HepG2 (cell line): Measurements from ENCODE around the gene PHF23. TPM values are rescaled to one million over a fixed set of nuclear protein-coding genes. Genes with fewer than 3 reads are reported as not detected.

Experiments
- ELF4 ChIP-seq: sonication (generic); formaldehyde crosslinking; IDR thresholded peaks from 2 replicates; pipeline ENCODE4 v1.5.0; 2020; ENCODE audit warnings: missing genetic modification reagents, mild to moderate bottlenecking, moderate library complexity, borderline replicate concordance
- HCFC1 ChIP-seq: fragments of 150-350 bp; IDR thresholded peaks from 2 replicates; pipeline ENCODE4 v1.6.1; 2014; ENCODE audit warnings: low read depth, low read length
- MAFK ChIP-seq, 2 experiments: IDR thresholded peaks in 1 of 2; conservative IDR thresholded peaks in 1 of 2; 2 replicates each; pipeline ENCODE4 v1.6.1; 2011; ENCODE audit warnings: improper control_type of control experiment in 2 of 2, low read length in 2 of 2
- NFYB ChIP-seq: sonication (generic); formaldehyde crosslinking; IDR thresholded peaks from 2 replicates; pipeline ENCODE4 v1.4.0; 2020; ENCODE audit warnings: missing genetic modification reagents
- NPAS2 ChIP-seq: sonication (generic); formaldehyde crosslinking; IDR thresholded peaks from 2 replicates; pipeline ENCODE4 v1.8.0; 2022; ENCODE audit warnings: mild to moderate bottlenecking, missing genetic modification reagents, borderline replicate concordance
- POLR2G ChIP-seq: fragments of 200-400 bp; formaldehyde crosslinking; IDR thresholded peaks from 2 replicates; pipeline ENCODE4 v1.6.1; 2018; ENCODE audit warnings: mild to moderate bottlenecking, low read depth, low read length, moderate library complexity
- PPARG ChIP-seq: conservative IDR thresholded peaks from 2 replicates; pipeline ENCODE4 v1.6.1; 2016; ENCODE audit warnings: missing biosample characterization, missing genetic modification reagents
- TOE1 ChIP-seq: sonication (generic); formaldehyde crosslinking; IDR thresholded peaks from 2 replicates; pipeline ENCODE4 v1.4.0; 2020; ENCODE audit warnings: mild to moderate bottlenecking, missing genetic modification reagents
- ZMYM4 ChIP-seq: sonication (generic); formaldehyde crosslinking; IDR thresholded peaks from 2 replicates; pipeline ENCODE4 v1.8.1; 2023; ENCODE audit warnings: mild to moderate bottlenecking, missing genetic modification reagents
- ZNF205 ChIP-seq: IDR thresholded peaks from 2 replicates; pipeline ENCODE4 v1.6.1; 2018; ENCODE audit warnings: missing biosample characterization, missing genetic modification reagents
- ZNF460 ChIP-seq: sonication (generic); formaldehyde crosslinking; IDR thresholded peaks from 2 replicates; pipeline ENCODE4 v1.5.1; 2020; ENCODE audit warnings: missing genetic modification reagents, mild to moderate bottlenecking, borderline replicate concordance
- ZNF709 ChIP-seq: sonication (generic); formaldehyde crosslinking; IDR thresholded peaks from 2 replicates; pipeline ENCODE4 v1.5.0; 2020; ENCODE audit warnings: mild to moderate bottlenecking, missing genetic modification reagents
- ZNF720 ChIP-seq: sonication (generic); formaldehyde crosslinking; IDR thresholded peaks from 2 replicates; pipeline ENCODE4 v1.4.0; 2020; ENCODE audit warnings: missing genetic modification reagents
- ZNF777 ChIP-seq: sonication (generic); formaldehyde crosslinking; IDR thresholded peaks from 2 replicates; pipeline ENCODE4 v1.4.0; 2020; ENCODE audit warnings: missing genetic modification reagents
- polyA plus RNA-seq, 8 experiments: library from polyadenylated mRNA; depleted of rRNA in 3 of 8; stranded (reverse) in 7 of 8; unstranded in 1 of 8; fragments of >200 nt; fragmentation: Illumina TruSeq in 4 of 8; extraction: Trizol in 4 of 8; gene quantifications; 2 replicates each; pipeline versions ENCODE4 v1.2.1 to v1.2.3, GENCODE V29; 2011 to 2016; ENCODE audit warnings: low read depth in 4 of 8, missing spikeins in 1 of 8, mixed read lengths in 1 of 8; ENCODE audit not compliant: insufficient read depth in 1 of 8
- total RNA-seq, 5 experiments: library from RNA; depleted of rRNA; stranded (reverse); fragments of >200 nt; fragmentation: Illumina TruSeq; extraction: Trizol; gene quantifications; 2 replicates each; pipeline ENCODE4 v1.2.3, GENCODE V29; 2016; ENCODE audit warnings: low read depth in 1 of 5
- TF ChIP-seq, protein P1 (sequence below): sonication (generic); formaldehyde crosslinking; IDR thresholded peaks from 2 replicates; pipeline ENCODE4 v1.5.0; 2020; ENCODE audit warnings: mild to moderate bottlenecking, missing genetic modification reagents
- TF ChIP-seq, protein P2 (sequence below): IDR thresholded peaks from 2 replicates; pipeline ENCODE4 v1.6.1; 2016; ENCODE audit warnings: control low read depth
- TF ChIP-seq, protein P3 (sequence below): sonication (generic); formaldehyde crosslinking; IDR thresholded peaks from 2 replicates; pipeline ENCODE4 v1.5.0; 2020; ENCODE audit warnings: mild to moderate bottlenecking, missing genetic modification reagents, borderline replicate concordance
- TF ChIP-seq, protein P4 (sequence below): sonication (generic); formaldehyde crosslinking; IDR thresholded peaks from 2 replicates; pipeline ENCODE4 v1.5.0; 2020; ENCODE audit warnings: missing genetic modification reagents, mild to moderate bottlenecking, borderline replicate concordance

The PHF23 gene
- total and polyA plus RNA-seq, 2 of the 13 experiments (the other 11 are each of a cell fraction or from before 2014, with no cell fraction given): 27.6 to 33.2 TPM

DNA sequence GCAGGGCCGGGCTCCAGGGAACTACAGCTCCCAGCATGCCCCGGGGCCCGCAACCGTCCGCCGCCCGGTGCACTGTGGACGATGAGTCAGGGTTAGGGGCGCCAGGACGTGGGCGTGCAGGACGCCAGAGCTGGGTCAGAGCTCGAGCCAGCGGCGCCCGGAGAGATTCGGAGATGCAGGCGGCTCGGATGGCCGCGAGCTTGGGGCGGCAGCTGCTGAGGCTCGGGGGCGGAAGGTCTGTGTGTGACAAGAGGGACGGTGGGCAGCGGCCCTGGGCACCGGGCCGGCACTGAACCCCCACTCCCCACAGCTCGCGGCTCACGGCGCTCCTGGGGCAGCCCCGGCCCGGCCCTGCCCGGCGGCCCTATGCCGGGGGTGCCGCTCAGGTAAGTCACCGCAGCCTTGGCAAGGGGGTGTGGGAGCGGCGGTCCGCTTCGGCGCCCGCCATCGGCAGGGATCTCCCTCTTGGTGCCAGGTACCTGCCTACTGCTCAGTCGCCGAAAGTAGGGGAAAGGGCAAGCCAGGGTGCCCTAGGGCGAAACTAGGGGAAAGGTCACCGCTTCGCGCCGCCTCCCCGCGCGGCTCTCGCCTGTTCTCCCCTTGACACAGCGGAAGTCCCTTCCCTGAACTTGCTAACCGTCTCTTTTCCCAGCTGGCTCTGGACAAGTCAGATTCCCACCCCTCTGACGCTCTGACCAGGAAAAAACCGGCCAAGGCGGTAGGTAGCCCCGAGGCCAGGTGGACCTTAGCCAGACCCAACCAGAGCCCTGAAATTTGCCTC is 19.3 kb downstream of the PHF23 start, which contains the start of the genes ACADVL and DLG4 (continued):
- TF ChIP-seq, protein P1, sequence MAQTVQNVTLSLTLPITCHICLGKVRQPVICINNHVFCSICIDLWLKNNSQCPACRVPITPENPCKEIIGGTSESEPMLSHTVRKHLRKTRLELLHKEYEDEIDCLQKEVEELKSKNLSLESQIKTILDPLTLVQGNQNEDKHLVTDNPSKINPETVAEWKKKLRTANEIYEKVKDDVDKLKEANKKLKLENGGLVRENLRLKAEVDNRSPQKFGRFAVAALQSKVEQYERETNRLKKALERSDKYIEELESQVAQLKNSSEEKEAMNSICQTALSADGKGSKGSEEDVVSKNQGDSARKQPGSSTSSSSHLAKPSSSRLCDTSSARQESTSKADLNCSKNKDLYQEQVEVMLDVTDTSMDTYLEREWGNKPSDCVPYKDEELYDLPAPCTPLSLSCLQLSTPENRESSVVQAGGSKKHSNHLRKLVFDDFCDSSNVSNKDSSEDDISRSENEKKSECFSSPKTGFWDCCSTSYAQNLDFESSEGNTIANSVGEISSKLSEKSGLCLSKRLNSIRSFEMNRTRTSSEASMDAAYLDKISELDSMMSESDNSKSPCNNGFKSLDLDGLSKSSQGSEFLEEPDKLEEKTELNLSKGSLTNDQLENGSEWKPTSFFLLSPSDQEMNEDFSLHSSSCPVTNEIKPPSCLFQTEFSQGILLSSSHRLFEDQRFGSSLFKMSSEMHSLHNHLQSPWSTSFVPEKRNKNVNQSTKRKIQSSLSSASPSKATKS (CRISPR knock-in tag): no peak
- TF ChIP-seq ZNF205 (CRISPR knock-in tag) (peak; percentile 12; the same call in 1 of the 2 replicates), POLR2G (peak; percentile 88), ZMYM4 (CRISPR knock-in tag) (no peak), TOE1 (CRISPR knock-in tag) (no peak), ZNF460 (CRISPR knock-in tag) (no peak), NFYB (0 out of 2 replicates have a peak, but pooled peaks have one; percentile 3), MAFK (conservative IDR thresholded peaks at IDR 0.05 in 1 of 2, IDR thresholded peaks at IDR 0.05 in 1 of 2; ENCODE audit: low read length in 2 of 2) (peak; percentile 2 to 15; a peak in 1 of 4 replicates), NPAS2 (no peak), ELF4 (CRISPR knock-in tag) (no peak), ZNF709 (0 out of 2 replicates have a peak, but pooled peaks have one; percentile 12), HCFC1 (peak; percentile 90), ZNF720 (CRISPR knock-in tag) (no peak), ZNF777 (no peak), PPARG (CRISPR knock-in tag) (peak; percentile 99)
- TF ChIP-seq, protein P2, sequence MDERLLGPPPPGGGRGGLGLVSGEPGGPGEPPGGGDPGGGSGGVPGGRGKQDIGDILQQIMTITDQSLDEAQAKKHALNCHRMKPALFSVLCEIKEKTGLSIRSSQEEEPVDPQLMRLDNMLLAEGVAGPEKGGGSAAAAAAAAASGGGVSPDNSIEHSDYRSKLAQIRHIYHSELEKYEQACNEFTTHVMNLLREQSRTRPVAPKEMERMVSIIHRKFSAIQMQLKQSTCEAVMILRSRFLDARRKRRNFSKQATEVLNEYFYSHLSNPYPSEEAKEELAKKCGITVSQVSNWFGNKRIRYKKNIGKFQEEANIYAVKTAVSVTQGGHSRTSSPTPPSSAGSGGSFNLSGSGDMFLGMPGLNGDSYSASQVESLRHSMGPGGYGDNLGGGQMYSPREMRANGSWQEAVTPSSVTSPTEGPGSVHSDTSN: no peak
- TF ChIP-seq, protein P3, sequence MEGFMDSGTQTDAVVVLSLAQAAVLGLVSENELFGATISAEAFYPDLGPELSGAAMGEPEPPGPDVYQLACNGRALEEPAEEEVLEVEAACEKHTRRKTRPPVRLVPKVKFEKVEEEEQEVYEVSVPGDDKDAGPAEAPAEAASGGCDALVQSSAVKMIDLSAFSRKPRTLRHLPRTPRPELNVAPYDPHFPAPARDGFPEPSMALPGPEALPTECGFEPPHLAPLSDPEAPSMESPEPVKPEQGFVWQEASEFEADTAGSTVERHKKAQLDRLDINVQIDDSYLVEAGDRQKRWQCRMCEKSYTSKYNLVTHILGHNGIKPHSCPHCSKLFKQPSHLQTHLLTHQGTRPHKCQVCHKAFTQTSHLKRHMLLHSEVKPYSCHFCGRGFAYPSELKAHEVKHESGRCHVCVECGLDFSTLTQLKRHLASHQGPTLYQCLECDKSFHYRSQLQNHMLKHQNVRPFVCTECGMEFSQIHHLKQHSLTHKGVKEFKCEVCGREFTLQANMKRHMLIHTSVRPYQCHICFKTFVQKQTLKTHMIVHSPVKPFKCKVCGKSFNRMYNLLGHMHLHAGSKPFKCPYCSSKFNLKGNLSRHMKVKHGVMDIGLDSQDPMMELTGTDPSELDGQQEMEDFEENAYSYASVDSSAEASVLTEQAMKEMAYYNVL: no peak; the same call in 1 of the 2 replicates
- TF ChIP-seq, protein P4, sequence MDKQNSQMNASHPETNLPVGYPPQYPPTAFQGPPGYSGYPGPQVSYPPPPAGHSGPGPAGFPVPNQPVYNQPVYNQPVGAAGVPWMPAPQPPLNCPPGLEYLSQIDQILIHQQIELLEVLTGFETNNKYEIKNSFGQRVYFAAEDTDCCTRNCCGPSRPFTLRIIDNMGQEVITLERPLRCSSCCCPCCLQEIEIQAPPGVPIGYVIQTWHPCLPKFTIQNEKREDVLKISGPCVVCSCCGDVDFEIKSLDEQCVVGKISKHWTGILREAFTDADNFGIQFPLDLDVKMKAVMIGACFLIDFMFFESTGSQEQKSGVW (CRISPR knock-in tag): no peak
